ENCODE data around the gene FMO4.

GRCh38 chr1:171296897-171297296 lies 17.1 kb upstream of the FMO4 start:
- TF ChIP-seq EZH2 (IDR thresholded peaks at IDR 0.05), result no peak
- TF ChIP-seq POLR2AphosphoS5 (IDR thresholded peaks at IDR 0.05; ENCODE audit: borderline replicate concordance, low read depth, low read length), result no peak
